HepG2 (cell line): Measurements from ENCODE around the gene ZBTB43. TPM values are rescaled to one million over a fixed set of nuclear protein-coding genes. Genes with fewer than 3 reads are reported as not detected.

Experiments
- ATAC-seq: fragments of 200-7000 bp; cut with Tn5 transposase; 3 replicates; pipeline ENCODE4 v1.9.1; 2020; ENCODE audit warnings: mild to moderate bottlenecking, moderate library complexity
- BruUV-seq: library from RNA; stranded (reverse); fragments of 400-500 nt; replicated peaks from 2 replicates; lab custom pipeline; 2021; lab: Mats Ljungman, UMichigan
- CTCF ChIA-PET: fragments of 300-600 bp; formaldehyde crosslinking; extraction: SDS; loops from one replicate; lab custom pipeline; 2021; ENCODE audit warnings: low total read pairs, inconsistent platforms, low intra/inter-chr PET ratio; lab: Yijun Ruan, JAX
- POLR2A ChIA-PET: fragments of 350-600 bp; sonication (Branson Sonifier 250); formaldehyde crosslinking; loops from one replicate; lab custom pipeline; 2020; ENCODE audit warnings: antibody characterized with exemption, inconsistent platforms; lab: Yijun Ruan, JAX
- DNase-seq: peaks from one replicate; pipeline ENCODE4 v3.0.0-alpha.2; 2015; ENCODE audit warnings: low spot score
- FAIRE-seq: peaks from 3 replicates; lab custom pipeline; 2011; peaks lifted over from hg19 to GRCh38; lab: Jason Lieb, UNC
- H2AFZ ChIP-seq: one replicate; pipeline ENCODE4 v1.6.1; 2011; ENCODE audit warnings: low read length, inconsistent platforms
- H3K27ac ChIP-seq: fragments of 300-600 bp; 3 replicates; pipeline ENCODE4 v1.8.0; 2011; ENCODE audit warnings: mixed run types, mild to moderate bottlenecking, mixed read lengths, low read length, inconsistent platforms; ENCODE audit not compliant: insufficient read depth; ENCODE audit errors: extremely low read length
- H3K27me3 ChIP-seq, 2 experiments: fragments of 200-600 bp in 1 of 2; 2 replicates in 1 of 2; 3 replicates in 1 of 2; pipeline versions ENCODE4 v1.6.0 to v1.8.0; 2011; ENCODE audit warnings: low read length in 2 of 2, mild to moderate bottlenecking in 2 of 2, moderate library complexity in 2 of 2, inconsistent platforms in 1 of 2; ENCODE audit not compliant: insufficient read depth in 2 of 2, control insufficient read depth in 1 of 2
- H3K36me3 ChIP-seq, 2 experiments: fragments of 200-600 bp in 1 of 2; replicated peaks in 1 of 2; 2 replicates in 1 of 2; 3 replicates in 1 of 2; pipeline versions ENCODE4 v1.5.1 to v1.8.0; 2011; ENCODE audit warnings: low read length in 2 of 2, inconsistent platforms in 1 of 2; ENCODE audit not compliant: insufficient read depth in 2 of 2, control insufficient read depth in 1 of 2
- H3K4me1 ChIP-seq: 2 replicates; pipeline ENCODE4 v1.5.1; 2012; ENCODE audit warnings: low read length, inconsistent platforms; ENCODE audit not compliant: insufficient read depth
- H3K4me2 ChIP-seq: 2 replicates; pipeline ENCODE4 v1.6.0; 2011; ENCODE audit warnings: low read depth, low read length, inconsistent platforms
- H3K4me3 ChIP-seq, 3 experiments: fragments of 200-600 bp in 1 of 3; sonication (generic), shearing (Covaris generic) in 1 of 3; replicated peaks in 1 of 3; 2 replicates each; pipeline ENCODE4 v1.5.1; 2011 to 2016; ENCODE audit warnings: low read length in 3 of 3, inconsistent platforms in 2 of 3, low read depth in 2 of 3, mild to moderate bottlenecking in 2 of 3, control low read depth in 1 of 3, mixed read lengths in 1 of 3; ENCODE audit not compliant: insufficient read depth in 1 of 3
- H3K79me2 ChIP-seq: one replicate; pipeline ENCODE4 v1.6.1; 2011; ENCODE audit warnings: low read length, inconsistent platforms; ENCODE audit not compliant: insufficient read depth
- H3K9ac ChIP-seq: 2 replicates; pipeline ENCODE4 v1.6.0; 2011; ENCODE audit warnings: mild to moderate bottlenecking, low read depth, low read length, inconsistent platforms; ENCODE audit not compliant: insufficient read depth
- H3K9me3 ChIP-seq: 2 replicates; pipeline ENCODE4 v1.5.1; 2012; ENCODE audit warnings: mild to moderate bottlenecking, low read length
- H4K20me1 ChIP-seq: 2 replicates; pipeline ENCODE4 v1.6.0; 2011; ENCODE audit warnings: inconsistent platforms, mild to moderate bottlenecking, low read length, moderate library complexity; ENCODE audit not compliant: insufficient read depth
- CTCF ChIP-seq: sonication (generic); formaldehyde crosslinking; IDR thresholded peaks from 2 replicates; pipeline ENCODE4 v1.5.0; 2020; ENCODE audit warnings: mild to moderate bottlenecking, missing genetic modification reagents, moderate library complexity
- IRF1 ChIP-seq: sonication (generic); formaldehyde crosslinking; IDR thresholded peaks from 2 replicates; pipeline ENCODE4 v1.4.0; 2020; ENCODE audit warnings: low read depth, mild to moderate bottlenecking, missing genetic modification reagents
- PRDM10 ChIP-seq: sonication (generic); formaldehyde crosslinking; IDR thresholded peaks from 2 replicates; pipeline ENCODE4 v1.4.0; 2020; ENCODE audit warnings: low read depth, missing genetic modification reagents
- SNAPC2 ChIP-seq: sonication (generic); formaldehyde crosslinking; IDR thresholded peaks from 2 replicates; pipeline ENCODE4 v1.8.1; 2022; ENCODE audit warnings: mild to moderate bottlenecking, missing genetic modification reagents
- STAG1 ChIP-seq: sonication (generic); formaldehyde crosslinking; IDR thresholded peaks from 2 replicates; pipeline ENCODE4 v1.4.0; 2020; ENCODE audit warnings: missing genetic modification reagents
- ZNF776 ChIP-seq: sonication (generic); formaldehyde crosslinking; IDR thresholded peaks from 2 replicates; pipeline ENCODE4 v1.4.0; 2020; ENCODE audit warnings: mild to moderate bottlenecking, missing genetic modification reagents
- ZNF784 ChIP-seq: sonication (generic); formaldehyde crosslinking; IDR thresholded peaks from 2 replicates; pipeline ENCODE4 v1.5.1; 2020; ENCODE audit warnings: missing genetic modification reagents, mild to moderate bottlenecking, borderline replicate concordance
- WGBS: methylation state at CpG from one replicate; pipeline ENCODE4 v1.1.6; 2017; ENCODE audit warnings: low lambda C conversion rate; 5-methylcytosine and 5-hydroxymethylcytosine counted together
- in situ Hi-C: cut with HindIII; loops from 2 replicates; pipeline ENCODE4 v1.10.0; 2017; ENCODE audit warnings: low pct_unique_long_range_greater_than_20kb; ENCODE audit not compliant: extremely low pct_ligation_motif_present
- intact Hi-C: fragments of 100-400 bp; cut with micrococcal nuclease; formaldehyde crosslinking; loops from one replicate; pipeline ENCODE4 v1.10.0; 2022; ENCODE audit not compliant: unreplicated experiment
- polyA plus RNA-seq, 8 experiments: library from polyadenylated mRNA; depleted of rRNA in 3 of 8; stranded (reverse) in 7 of 8; unstranded in 1 of 8; fragments of >200 nt; fragmentation: Illumina TruSeq in 4 of 8; extraction: Trizol in 4 of 8; gene quantifications; 2 replicates each; pipeline versions ENCODE4 v1.2.1 to v1.2.3, GENCODE V29; 2011 to 2016; ENCODE audit warnings: low read depth in 4 of 8, missing spikeins in 1 of 8, mixed read lengths in 1 of 8; ENCODE audit not compliant: insufficient read depth in 1 of 8
- total RNA-seq, 5 experiments: library from RNA; depleted of rRNA; stranded (reverse); fragments of >200 nt; fragmentation: Illumina TruSeq; extraction: Trizol; gene quantifications; 2 replicates each; pipeline ENCODE4 v1.2.3, GENCODE V29; 2016; ENCODE audit warnings: low read depth in 1 of 5

ZBTB43 gene
- total and polyA plus RNA-seq, 2 of the 13 experiments (the other 11 are each of a cell fraction or from before 2014, with no cell fraction given): 7.1 to 31.4 TPM

GRCh38 chr9:126775926-126776325 is 28.9 kb upstream of the ZBTB43 start (continued):
- TF ChIP-seq IRF1 (CRISPR knock-in tag) (no peak), ZNF784 (no peak), ZNF776 (CRISPR knock-in tag) (no peak), PRDM10 (no peak)

- H3K36me3 ChIP-seq: no peaks in the 10 kb centered on the region
- ChIA-PET POLR2A (no interaction called here), CTCF (interaction anchor here (0.9 to 1.4 kb wide), 2 partner anchors 71 to 73 kb away, joined by 3 read pairs; no protein-coding TSS in a partner anchor)
- H3K4me3 ChIP-seq: no peak overlapping the region
- peaks cover 8% of the 10 kb centered on the region; the same call in 1 of the 2 replicates for H3K4me1 ChIP-seq
- peaks cover 2 to 34% of the 10 kb centered on the region in 2 experiments; a peak in 2 of 5 replicates for H3K27me3 ChIP-seq
- no TSS peak for BruUV-seq
- DNase-seq: no peak
- no peak overlapping the region for H2AFZ ChIP-seq
- no peak for FAIRE-seq
- no peak overlapping the region for H3K9ac ChIP-seq
- H3K79me2 ChIP-seq: no peaks in the 10 kb centered on the region
- intact Hi-C loops: loop anchor here (1.0 kb wide), 1 partner anchor 71 kb away; no protein-coding TSS in a partner anchor
- H3K9me3 ChIP-seq: no peaks in the 10 kb centered on the region
- TF ChIP-seq SNAPC2: no peak
- TF ChIP-seq CTCF: peak; percentile 67
- TF ChIP-seq STAG1 (CRISPR knock-in tag): peak; percentile 35
- H3K27ac ChIP-seq: no peak overlapping the region
- no peaks in the 10 kb centered on the region for H4K20me1 ChIP-seq
- peak; percentile 79 for ATAC-seq
- 20% methylated on average over 1 of the region's 6 CpGs for WGBS
- in situ Hi-C loops: no loop called here
- no peak overlapping the region for H3K4me2 ChIP-seq
Observed at GRCh38 chr9:126777733-126778132, 27.1 kb upstream of the ZBTB43 start.
